Naive thymus-derived CD4-positive, alpha-beta T cell (primary cell): ENCODE data around the gene ANKS1B. TPM values are rescaled to one million over a fixed set of nuclear protein-coding genes. Genes with fewer than 3 reads are reported as not detected.

Source experiments
- ATAC-seq: fragments of 150-1000 bp; cut with Tn5 transposase; 2 replicates; pipeline ENCODE4 v1.10.0; 2021; ENCODE audit warnings: mild to moderate bottlenecking, moderate library complexity
- CTCF ChIA-PET: fragments of 350-600 bp; sonication (Branson Sonifier 250); formaldehyde crosslinking; loops from one replicate; lab custom pipeline; 2021; ENCODE audit warnings: antibody characterized with exemption; lab: Charles Lee
- POLR2A ChIA-PET: fragments of 350-600 bp; sonication (Branson Sonifier 250); formaldehyde crosslinking; loops from one replicate; lab custom pipeline; 2021; ENCODE audit warnings: antibody characterized with exemption, inconsistent platforms; lab: Charles Lee
- DNase-seq, 9 donors: peaks; one replicate each; pipeline versions ENCODE4 v3.0.0 to v3.0.0-alpha.2; 2020 to 2022; ENCODE audit warnings: mixed read lengths in 1 of 9
- H3K27ac ChIP-seq: one replicate; pipeline ENCODE4 v1.7.0; 2013; ENCODE audit warnings: mild to moderate bottlenecking, low read depth, low read length, moderate library complexity
- H3K27me3 ChIP-seq, 2 donors: one replicate each; pipeline ENCODE4 v1.7.0; 2013; ENCODE audit warnings: low read length in 2 of 2, mild to moderate bottlenecking in 2 of 2, moderate library complexity in 2 of 2; ENCODE audit not compliant: control insufficient read depth in 2 of 2, insufficient read depth in 2 of 2
- H3K36me3 ChIP-seq, 3 experiments: 1 replicate in 2 of 3; 2 replicates in 1 of 3; pipeline ENCODE4 v1.7.0; 2013; ENCODE audit warnings: low read length in 3 of 3, mild to moderate bottlenecking in 3 of 3, moderate library complexity in 1 of 3; ENCODE audit not compliant: insufficient read depth in 3 of 3, control insufficient read depth in 2 of 3
- H3K4me1 ChIP-seq, 2 donors: one replicate each; pipeline ENCODE4 v1.7.0; 2013; ENCODE audit warnings: low read length in 2 of 2, mild to moderate bottlenecking in 2 of 2, moderate library complexity in 1 of 2; ENCODE audit not compliant: control insufficient read depth in 2 of 2, insufficient read depth in 2 of 2
- H3K4me3 ChIP-seq: 2 replicates; pipeline ENCODE4 v1.7.0; 2013; ENCODE audit warnings: mild to moderate bottlenecking, low read length
- H3K9me3 ChIP-seq, 3 experiments: 1 replicate in 2 of 3; 2 replicates in 1 of 3; pipeline ENCODE4 v1.7.0; 2013; ENCODE audit warnings: low read length in 3 of 3; ENCODE audit not compliant: control insufficient read depth in 2 of 3
- H3K27ac Mint-ChIP-seq, 9 donors: one replicate each; pipeline ENCODE4 v1.8.0; 2020 to 2022; ENCODE audit warnings: mixed read lengths in 9 of 9, mild to moderate bottlenecking in 8 of 9, moderate library complexity in 5 of 9, inconsistent platforms in 2 of 9
- H3K27me3 Mint-ChIP-seq, 5 donors: one replicate each; pipeline ENCODE4 v1.8.0; 2021 to 2022; ENCODE audit warnings: mixed read lengths in 5 of 5, mild to moderate bottlenecking in 1 of 5
- H3K36me3 Mint-ChIP-seq, 5 donors: one replicate each; pipeline ENCODE4 v1.8.0; 2020 to 2022; ENCODE audit warnings: mixed read lengths in 5 of 5, mild to moderate bottlenecking in 3 of 5, inconsistent platforms in 1 of 5
- H3K4me1 Mint-ChIP-seq, 7 donors: one replicate each; pipeline ENCODE4 v1.8.0; 2020 to 2022; ENCODE audit warnings: mixed read lengths in 7 of 7, mild to moderate bottlenecking in 3 of 7, inconsistent platforms in 1 of 7
- H3K4me3 Mint-ChIP-seq, 10 donors: one replicate each; pipeline ENCODE4 v1.8.0; 2020 to 2022; ENCODE audit warnings: mild to moderate bottlenecking in 10 of 10, mixed read lengths in 10 of 10, moderate library complexity in 6 of 10, inconsistent platforms in 2 of 10
- H3K9me3 Mint-ChIP-seq, 11 donors: one replicate each; pipeline ENCODE4 v1.8.0; 2020 to 2022; ENCODE audit warnings: mixed read lengths in 11 of 11, mild to moderate bottlenecking in 4 of 11, inconsistent platforms in 1 of 11, moderate library complexity in 1 of 11
- intact Hi-C, 2 donors: fragments of 100-400 bp; cut with micrococcal nuclease; formaldehyde crosslinking; loops; one replicate each; pipeline ENCODE4 v1.15.1; 2023
- polyA plus RNA-seq, 2 donors: library from polyadenylated mRNA; unstranded; fragments of 300-500 nt; fragmentation: Illumina TruSeq; gene quantifications; one replicate each; pipeline ENCODE4 v1.2.3, GENCODE V29; 2021
- total RNA-seq, 6 experiments: library from RNA in 5 of 6; stranded (reverse) in 5 of 6; gene quantifications; 1 replicate in 5 of 6; 2 replicates in 1 of 6; pipeline ENCODE4 v1.2.3 and lab custom pipeline; 2021 to 2026

ANKS1B gene
- total and polyA plus RNA-seq, 7 experiments from 2014 or later = 0.97 TPM; not detected in 6

- H3K27ac ChIP-seq = no peak overlapping the region
- CTCF ChIA-PET = no interaction called here
- no peaks in the 10 kb centered on the region for H3K4me1 Mint-ChIP-seq
- H3K9me3 ChIP-seq = no peaks in the 10 kb centered on the region
- peaks cover 0 to 17% (median 5%) of the 10 kb centered on the region in 11 donors for H3K9me3 Mint-ChIP-seq
- ATAC-seq (no peak), DNase-seq (no peak)
- peaks cover 0 to 10% (median 6%) of the 10 kb centered on the region in 5 donors for H3K27me3 Mint-ChIP-seq
- no peaks in the 10 kb centered on the region for H3K36me3 ChIP-seq
- no peaks in the 10 kb centered on the region for H3K27me3 ChIP-seq
- H3K4me3 ChIP-seq = no peak overlapping the region
- H3K27ac Mint-ChIP-seq = no peak overlapping the region
- no peaks in the 10 kb centered on the region for H3K36me3 Mint-ChIP-seq
- H3K4me3 Mint-ChIP-seq = no peak overlapping the region
- no peaks in the 10 kb centered on the region for H3K4me1 ChIP-seq
- POLR2A ChIA-PET = no interaction called here
- intact Hi-C loops = no loop called here
Observed at GRCh38 chr12:99097171-99097570, 887.6 kb downstream of the ANKS1B start.

- Mint-ChIP-seq H3K27me3 (peaks cover 0 to 4% (median 0%) of the 10 kb centered on the region in 5 donors), H3K36me3 (no peaks in the 10 kb centered on the region), H3K4me1 (no peaks in the 10 kb centered on the region), H3K27ac (no peak overlapping the region), H3K4me3 (no peak overlapping the region), H3K9me3 (peaks cover 0 to 10% (median 5%) of the 10 kb centered on the region in 11 donors)
- no peak for DNase-seq
- no peak for ATAC-seq
- no peak overlapping the region for H3K27ac ChIP-seq
- POLR2A ChIA-PET = no interaction called here
- H3K4me3 ChIP-seq = no peak overlapping the region
- intact Hi-C loops = no loop called here
- no peaks in the 10 kb centered on the region for H3K9me3 ChIP-seq
- no peaks in the 10 kb centered on the region for H3K36me3 ChIP-seq
- no peaks in the 10 kb centered on the region for H3K27me3 ChIP-seq
- H3K4me1 ChIP-seq = no peaks in the 10 kb centered on the region
- CTCF ChIA-PET = no interaction called here
Observed at GRCh38 chr12:99093166-99093565, 891.6 kb downstream of the ANKS1B start.

- Histone ChIP-seq H3K27me3 (no peaks in the 10 kb centered on the region), H3K36me3 (no peaks in the 10 kb centered on the region), H3K9me3 (no peaks in the 10 kb centered on the region), H3K27ac (no peak overlapping the region), H3K4me3 (no peak overlapping the region), H3K4me1 (no peaks in the 10 kb centered on the region)
- H3K4me3 Mint-ChIP-seq = no peak overlapping the region
- ATAC-seq = no peak
- intact Hi-C loops = no loop called here
- H3K27me3 Mint-ChIP-seq = peaks cover 0 to 4% (median 0%) of the 10 kb centered on the region in 5 donors
- H3K9me3 Mint-ChIP-seq = peaks cover 0 to 10% (median 5%) of the 10 kb centered on the region in 11 donors
- no peak for DNase-seq
- no peaks in the 10 kb centered on the region for H3K36me3 Mint-ChIP-seq
- CTCF ChIA-PET = no interaction called here
- H3K4me1 Mint-ChIP-seq = no peaks in the 10 kb centered on the region
- POLR2A ChIA-PET = no interaction called here
- H3K27ac Mint-ChIP-seq = no peak overlapping the region
Observed at GRCh38 chr12:99092100-99092851, 892.5 kb downstream of the ANKS1B start.

GRCh38 chr12:99087278-99087677 is 897.5 kb downstream of the ANKS1B start:
- no peak for DNase-seq
- ChIA-PET CTCF (no interaction called here), POLR2A (no interaction called here)
- no peak overlapping the region for H3K4me3 Mint-ChIP-seq
- intact Hi-C loops = no loop called here
- no peaks in the 10 kb centered on the region for H3K4me1 ChIP-seq
- H3K36me3 Mint-ChIP-seq = no peaks in the 10 kb centered on the region
- H3K9me3 ChIP-seq = no peaks in the 10 kb centered on the region
- no peak overlapping the region for H3K27ac Mint-ChIP-seq
- peaks cover 0 to 5% (median 0%) of the 10 kb centered on the region in 5 donors for H3K27me3 Mint-ChIP-seq
- H3K9me3 Mint-ChIP-seq = peaks cover 0 to 9% (median 0%) of the 10 kb centered on the region in 11 donors
- no peaks in the 10 kb centered on the region for H3K27me3 ChIP-seq
- no peak overlapping the region for H3K27ac ChIP-seq
- H3K36me3 ChIP-seq = no peaks in the 10 kb centered on the region
- no peak overlapping the region for H3K4me3 ChIP-seq
- no peaks in the 10 kb centered on the region for H3K4me1 Mint-ChIP-seq
- ATAC-seq = no peak

- H3K27me3 ChIP-seq = no peaks in the 10 kb centered on the region
- ATAC-seq = no peak
- H3K27ac Mint-ChIP-seq = no peak overlapping the region
- no peak overlapping the region for H3K4me3 Mint-ChIP-seq
- no peaks in the 10 kb centered on the region for H3K4me1 Mint-ChIP-seq
- H3K4me1 ChIP-seq = no peaks in the 10 kb centered on the region
- no peak overlapping the region for H3K27ac ChIP-seq
- POLR2A ChIA-PET = no interaction called here
- DNase-seq = no peak
- H3K9me3 Mint-ChIP-seq = peaks cover 0 to 5% (median 0%) of the 10 kb centered on the region in 11 donors
- H3K9me3 ChIP-seq = no peaks in the 10 kb centered on the region
- H3K36me3 ChIP-seq = no peaks in the 10 kb centered on the region
- H3K36me3 Mint-ChIP-seq = no peaks in the 10 kb centered on the region
- intact Hi-C loops = no loop called here
- CTCF ChIA-PET = no interaction called here
- H3K4me3 ChIP-seq = no peak overlapping the region
- H3K27me3 Mint-ChIP-seq = peaks cover 0 to 9% (median 4%) of the 10 kb centered on the region in 5 donors
Observed at GRCh38 chr12:99079811-99080210, 904.9 kb downstream of the ANKS1B start.

GRCh38 chr12:99068993-99069747 is 915.6 kb downstream of the ANKS1B start:
- Mint-ChIP-seq H3K4me1 (no peaks in the 10 kb centered on the region), H3K4me3 (no peak overlapping the region), H3K36me3 (no peaks in the 10 kb centered on the region), H3K27me3 (no peaks in the 10 kb centered on the region), H3K9me3 (peaks cover 0 to 3% (median 0%) of the 10 kb centered on the region in 11 donors), H3K27ac (no peak overlapping the region)
- CTCF ChIA-PET = no interaction called here
- Histone ChIP-seq H3K27me3 (no peaks in the 10 kb centered on the region), H3K27ac (no peak overlapping the region), H3K9me3 (no peaks in the 10 kb centered on the region), H3K4me1 (no peaks in the 10 kb centered on the region), H3K36me3 (no peaks in the 10 kb centered on the region), H3K4me3 (no peak overlapping the region)
- intact Hi-C loops = no loop called here
- POLR2A ChIA-PET = no interaction called here
- no peak for DNase-seq
- ATAC-seq = no peak
